Mucosa of gallbladder (tissue), 1 donor: ENCODE measurements around the gene GPR89B. TPM values are rescaled to one million over a fixed set of nuclear protein-coding genes. Genes with fewer than 3 reads are reported as not detected.
"Not testable (repeated sequence)": the region's sequence is repeated elsewhere in the genome, so short reads cannot be mapped to it uniquely, and the experiment has no call there.

ENCODE experiments used
- DNase-seq: peaks from one replicate; pipeline ENCODE4 v3.0.0-alpha.2; 2020; ENCODE audit warnings: low spot score
- total RNA-seq: library from RNA; stranded (reverse); gene quantifications from one replicate; pipeline ENCODE4 v1.2.1, GENCODE V29; 2021
- donor health status: DM: no; HTN: no; CAD: no.

The GPR89B gene
- 12.6 TPM for total RNA-seq

DNA sequence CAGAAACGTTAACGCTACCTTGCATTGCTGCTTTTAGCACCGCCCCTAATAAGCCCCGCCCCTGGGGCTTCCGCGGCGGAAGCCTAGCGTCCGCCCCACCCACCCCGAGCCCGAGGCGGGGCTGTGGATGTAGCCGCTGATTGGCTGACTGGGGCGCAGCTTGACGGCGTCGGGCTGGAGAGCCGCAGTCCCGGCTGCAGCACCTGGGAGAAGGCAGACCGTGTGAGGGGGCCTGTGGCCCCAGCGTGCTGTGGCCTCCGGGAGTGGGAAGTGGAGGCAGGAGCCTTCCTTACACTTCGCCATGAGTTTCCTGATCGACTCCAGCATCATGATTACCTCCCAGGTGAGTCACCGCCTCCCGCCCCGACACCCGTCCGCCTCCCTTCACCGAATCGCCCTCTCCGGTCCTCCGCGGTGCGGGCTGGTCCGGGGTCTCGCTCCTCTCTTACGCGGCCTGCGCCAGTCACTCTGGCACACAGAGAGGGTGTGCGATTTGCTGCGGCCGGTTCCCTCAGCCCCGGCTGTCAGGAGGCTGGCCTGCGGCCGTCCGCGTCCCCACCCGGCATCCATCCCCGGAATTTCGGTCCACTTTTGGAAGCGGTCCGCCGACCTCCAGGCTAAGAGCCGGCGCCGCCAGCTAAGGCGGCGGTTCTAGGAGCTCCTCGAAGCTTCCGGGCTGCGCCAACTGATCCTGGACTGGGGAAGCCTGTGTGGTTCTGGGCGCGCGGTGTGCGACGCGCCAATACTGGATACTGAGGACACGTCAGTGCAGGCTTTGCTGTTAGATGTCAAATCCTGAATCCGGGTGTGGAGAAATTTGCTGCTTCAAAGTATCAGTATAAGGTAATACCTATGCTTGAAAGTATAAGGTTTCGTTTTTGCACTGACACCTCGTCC lies at the start of gene GPR89B:
TSS of gene GPR89B (plus strand) at position 185 of the 897 bp plus-strand sequence. CDS start at position 302, 117 bp downstream.
- peak; percentile 93 for DNase-seq

- no peak for DNase-seq
These were observed 48.3 kb upstream of the GPR89B start for GRCh38 chr1:147879911-147880310.

DNA sequence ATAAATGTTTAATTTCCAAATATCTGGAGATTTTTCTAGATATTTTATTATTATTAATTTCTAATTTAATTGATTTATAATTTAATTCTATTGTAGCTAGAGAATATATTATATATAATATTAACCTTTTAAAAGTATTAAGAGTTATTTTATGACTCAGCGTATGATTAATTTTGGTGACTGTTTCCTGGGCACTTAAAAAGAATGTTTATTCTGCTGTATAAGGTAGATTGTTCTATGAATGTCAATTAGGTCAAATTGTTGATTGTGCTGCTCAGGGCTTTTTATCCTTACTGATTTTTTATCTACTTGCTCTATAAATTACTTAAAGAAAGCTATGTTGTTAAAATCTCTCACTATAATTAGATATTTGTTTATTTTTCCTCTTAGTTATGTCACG lies 45.7 kb upstream of the GPR89B start:
- no peak for DNase-seq

- peak; percentile 65 for DNase-seq
These were observed 37.9 kb upstream of the GPR89B start for GRCh38 chr1:147890177-147890790.

- no peak for DNase-seq
These were observed 37.1 kb upstream of the GPR89B start for GRCh38 chr1:147891088-147891487.

DNA sequence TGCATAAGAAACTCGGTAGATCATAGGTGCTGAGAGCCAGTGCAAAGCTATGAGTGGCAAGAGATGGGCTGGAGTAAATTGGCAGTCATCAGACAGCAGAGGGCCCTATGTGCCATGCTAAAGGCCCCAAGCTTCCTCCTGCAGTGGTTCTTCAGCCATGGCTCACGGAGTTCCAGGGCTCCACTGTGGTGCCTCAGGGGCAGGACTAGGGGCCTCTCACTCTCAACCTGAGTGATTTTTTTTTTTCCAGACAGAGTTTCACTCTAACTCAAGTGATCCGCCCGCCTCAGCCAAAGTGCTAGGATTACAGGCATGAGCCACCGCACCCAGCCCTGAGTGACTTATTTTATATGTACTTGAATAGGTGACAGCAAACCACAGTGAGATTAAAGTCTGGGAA lies 36.0 kb upstream of the GPR89B start:
- DNase-seq: no peak

DNA sequence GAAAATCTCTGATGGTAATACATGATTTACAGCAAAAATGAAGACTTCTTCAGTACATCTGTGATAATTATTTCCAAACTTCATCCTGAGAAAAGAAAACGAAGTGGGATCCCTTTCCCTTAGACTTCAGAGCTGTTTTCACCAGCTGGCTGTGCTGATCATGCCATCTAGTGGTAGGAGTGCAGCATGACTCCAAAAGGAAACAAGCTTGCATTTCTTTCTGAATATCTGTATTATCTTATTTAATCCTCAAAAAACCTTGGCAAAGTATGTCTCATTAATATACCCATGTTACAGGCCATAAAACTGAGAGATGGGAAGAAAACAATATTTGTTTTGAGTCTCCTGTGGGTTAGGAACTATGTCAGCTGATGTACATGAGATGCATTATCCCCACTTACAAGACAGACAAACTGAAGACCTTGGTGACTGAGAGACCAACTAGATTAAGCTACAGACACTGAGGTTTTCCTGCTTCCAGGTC lies 35.4 kb upstream of the GPR89B start:
- DNase-seq: peak; percentile 19

GRCh38 chr1:147895123-147895522 lies 33.1 kb upstream of the GPR89B start:
- DNase-seq: no peak

DNA sequence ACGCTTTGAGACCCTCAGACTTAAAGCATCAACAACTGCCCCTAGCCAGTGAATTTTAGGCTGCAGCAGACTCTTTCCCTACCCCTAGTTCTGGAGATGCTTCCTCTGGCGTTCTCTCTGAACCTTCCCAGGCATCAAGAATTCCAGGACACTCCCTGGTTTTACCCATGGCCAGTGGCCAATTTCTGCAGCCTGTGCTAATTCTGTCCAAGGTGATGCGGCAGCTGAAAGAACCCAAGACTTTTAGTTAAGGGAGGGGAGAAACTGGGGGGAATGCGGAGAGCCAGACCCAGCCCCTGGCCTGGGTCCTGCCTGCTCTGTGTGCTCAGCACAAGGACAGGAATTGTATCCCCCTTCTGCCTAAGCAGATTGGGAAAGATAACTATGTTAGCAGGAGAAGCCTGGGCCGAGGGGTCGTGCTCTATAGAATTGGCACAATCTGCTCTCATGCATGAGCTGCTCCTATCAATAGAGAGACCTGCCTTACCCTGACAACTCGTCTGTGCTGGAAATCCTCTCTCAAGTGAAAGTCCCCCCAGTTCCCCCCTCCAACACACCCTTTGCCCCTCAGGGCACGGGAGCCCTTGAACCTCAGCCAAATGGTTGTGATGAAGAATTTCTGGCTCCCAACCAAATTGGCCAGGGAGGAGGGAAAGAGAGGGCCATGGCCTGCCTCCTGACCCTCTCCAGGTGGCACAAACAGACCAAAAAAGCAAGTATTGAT lies 31.0 kb upstream of the GPR89B start:
- peak; percentile 23 for DNase-seq

DNA sequence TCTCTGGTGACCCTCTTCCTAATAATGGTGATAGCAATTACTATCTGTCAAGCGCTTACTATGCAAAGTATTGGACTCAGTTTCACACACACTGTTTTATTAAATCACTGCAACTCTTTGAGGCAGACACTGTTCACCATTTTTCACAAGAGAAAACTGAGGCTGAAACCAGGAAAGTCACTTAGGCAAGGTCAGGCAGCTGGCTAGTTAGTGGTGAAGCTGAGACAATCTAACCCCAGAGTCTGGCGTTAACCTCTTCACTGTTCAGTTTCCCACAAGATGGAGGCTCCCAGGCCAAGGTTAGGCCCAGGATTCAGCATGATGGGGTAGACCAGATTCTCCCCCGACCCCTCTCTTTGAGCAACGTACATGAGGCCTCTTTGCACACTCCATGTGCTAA lies 30.4 kb upstream of the GPR89B start:
- no peak for DNase-seq

GRCh38 chr1:147902253-147902845 lies 25.9 kb upstream of the GPR89B start, which contains the start of gene GJA8:
Gene GJA8, plus strand, starts transcription at chr1:147902795. Its CDS starts 5,161 bp downstream, at chr1:147907956.
- DNase-seq: no peak

DNA sequence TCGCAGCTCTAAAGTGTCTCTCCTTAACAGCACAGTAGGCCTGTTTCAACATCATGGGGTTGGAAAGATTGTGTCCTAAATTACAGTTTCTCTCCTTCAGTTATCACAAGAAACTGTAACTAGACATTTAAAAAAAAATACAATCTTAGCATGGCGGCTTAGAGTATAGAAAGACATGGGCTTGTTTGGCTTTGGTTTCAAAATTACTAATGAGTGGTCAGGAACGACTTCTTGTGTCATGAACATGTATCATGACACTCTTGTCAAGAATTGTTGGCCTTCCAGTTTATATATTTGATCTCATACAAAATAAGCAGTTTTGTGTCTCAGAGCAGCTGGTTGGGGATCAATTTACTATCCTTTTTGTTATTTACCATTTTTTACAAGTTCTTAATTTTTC lies 23.5 kb upstream of the GPR89B start:
- no peak for DNase-seq

GRCh38 chr1:147907786-147908509 lies 20.3 kb upstream of the GPR89B start:
- no peak for DNase-seq

DNA sequence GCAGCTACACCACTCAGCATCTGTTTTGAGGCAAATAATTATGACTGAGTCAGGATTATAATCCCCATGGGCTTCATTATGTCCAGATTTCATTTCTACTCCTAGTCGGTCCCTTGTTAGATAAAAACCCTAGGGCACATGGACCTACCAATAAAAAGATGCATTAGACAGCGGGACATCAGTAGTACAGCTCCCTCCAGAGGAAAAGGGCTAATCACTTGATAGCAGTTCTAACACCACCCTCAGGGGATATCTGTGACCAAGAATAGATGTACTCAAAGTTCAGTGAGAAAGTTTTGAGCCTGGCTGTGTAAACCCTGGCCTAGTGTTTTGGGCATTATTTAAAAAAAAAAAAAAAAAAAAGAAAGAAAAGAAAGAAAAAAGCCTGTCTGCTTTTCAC lies 15.7 kb upstream of the GPR89B start:
- DNase-seq: no peak

DNA sequence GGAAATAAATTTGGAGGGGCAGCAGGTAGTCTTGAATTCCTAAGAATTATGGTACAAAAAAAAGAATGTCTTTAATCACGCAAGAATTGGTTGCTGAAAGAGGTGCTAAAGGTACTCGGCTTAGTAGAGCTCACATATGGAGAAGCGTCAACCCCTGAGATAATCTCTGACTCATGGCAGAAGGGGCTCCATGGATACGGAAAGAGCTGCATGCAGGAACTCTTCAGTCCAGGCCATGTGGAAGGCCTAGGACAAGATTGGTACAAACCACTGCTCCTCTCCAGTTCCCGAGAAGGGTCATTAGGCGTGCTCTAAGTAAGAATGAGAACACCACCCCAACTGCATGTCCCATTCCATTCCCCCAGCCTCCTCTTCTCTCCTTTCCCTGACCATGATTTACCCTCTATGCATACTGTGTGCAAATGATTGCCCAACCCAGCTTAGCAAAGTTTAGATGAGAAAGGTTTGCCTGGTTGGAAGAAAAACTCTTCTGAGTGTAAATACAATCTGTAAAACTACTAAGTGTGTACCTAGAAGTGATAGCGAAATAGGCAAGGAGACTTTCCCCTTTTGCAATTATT lies 14.8 kb upstream of the GPR89B start:
- no peak for DNase-seq

DNA sequence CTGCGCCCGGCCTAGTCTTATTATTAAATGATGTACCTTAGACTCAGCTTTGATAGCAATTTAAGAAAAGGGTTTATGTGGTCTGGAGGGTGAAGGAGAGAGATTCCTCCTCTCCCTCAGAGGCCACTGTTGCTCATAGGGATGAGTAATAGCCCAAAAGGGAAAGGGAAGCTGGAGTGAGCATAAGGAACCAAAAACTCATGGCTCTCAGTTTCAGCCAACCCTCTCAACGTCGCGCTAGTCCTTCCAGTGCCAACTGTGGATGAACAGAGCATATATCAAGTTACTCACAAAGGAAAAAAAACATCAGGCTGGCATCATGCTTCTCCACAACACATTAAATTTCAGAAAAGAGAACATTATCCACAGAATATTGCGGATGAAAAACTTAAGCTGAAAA lies 8.3 kb upstream of the GPR89B start:
- no peak for DNase-seq

DNA sequence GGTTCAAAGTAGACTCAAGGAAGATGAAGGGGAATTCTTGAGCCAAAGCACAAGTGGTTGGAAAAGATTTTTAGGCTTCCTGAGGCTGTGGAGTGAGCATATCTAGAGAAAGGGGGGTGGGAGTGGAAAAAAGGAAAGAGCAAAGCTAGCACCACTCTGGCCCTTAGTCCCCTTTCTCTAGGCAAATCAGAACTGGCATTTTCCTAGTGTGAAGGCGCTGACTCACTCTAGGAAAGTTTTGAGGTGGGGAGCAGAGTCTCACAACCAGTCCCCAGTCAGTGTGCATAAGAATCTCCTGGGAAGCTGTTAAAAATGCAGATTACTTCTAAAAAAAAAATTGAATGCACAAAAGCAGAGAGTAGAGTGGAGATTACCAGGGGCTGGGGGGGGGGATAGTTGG lies 3.4 kb upstream of the GPR89B start:
- no peak for DNase-seq

DNA sequence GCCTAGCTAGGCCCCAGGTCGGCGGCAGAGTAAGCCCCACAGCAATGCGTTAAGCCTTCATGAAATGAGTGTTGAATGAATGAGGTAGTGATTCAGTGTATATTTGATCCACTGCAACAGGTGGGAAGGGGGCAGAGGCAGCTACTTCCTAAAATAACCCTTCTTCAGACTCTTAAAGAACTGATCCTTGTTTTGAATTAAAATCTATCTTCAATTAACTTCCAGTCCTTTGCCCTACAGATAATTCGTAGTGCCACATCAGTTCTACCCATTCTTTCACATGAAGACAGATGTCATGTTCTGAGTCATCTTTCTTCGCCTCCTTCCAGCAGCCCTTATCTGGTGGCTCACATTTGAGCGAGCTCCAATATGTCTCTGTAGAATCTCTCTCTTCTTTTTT lies 1.0 kb upstream of the GPR89B start:
- DNase-seq: not testable (repeated sequence)

DNA sequence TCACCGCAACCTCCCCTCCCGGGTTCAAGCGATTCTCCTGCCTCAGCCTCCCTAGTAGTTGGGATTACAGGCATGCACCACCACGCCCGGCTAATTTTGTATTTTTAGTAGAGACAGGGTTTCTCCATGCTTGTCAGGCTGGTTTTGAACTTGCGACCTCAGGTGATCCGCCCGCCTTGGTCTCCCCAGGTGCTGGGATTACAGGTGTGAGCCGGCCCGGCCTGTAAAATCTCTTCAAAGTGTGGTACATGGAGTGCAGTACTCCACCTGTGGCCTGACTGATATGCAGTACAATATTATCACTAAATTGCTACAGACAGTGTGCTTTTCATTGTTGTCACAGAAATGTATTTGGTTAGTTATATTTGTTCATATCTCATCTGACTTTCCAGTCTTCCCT lies 531 bp upstream of the GPR89B start:
- not testable (repeated sequence) for DNase-seq

DNA sequence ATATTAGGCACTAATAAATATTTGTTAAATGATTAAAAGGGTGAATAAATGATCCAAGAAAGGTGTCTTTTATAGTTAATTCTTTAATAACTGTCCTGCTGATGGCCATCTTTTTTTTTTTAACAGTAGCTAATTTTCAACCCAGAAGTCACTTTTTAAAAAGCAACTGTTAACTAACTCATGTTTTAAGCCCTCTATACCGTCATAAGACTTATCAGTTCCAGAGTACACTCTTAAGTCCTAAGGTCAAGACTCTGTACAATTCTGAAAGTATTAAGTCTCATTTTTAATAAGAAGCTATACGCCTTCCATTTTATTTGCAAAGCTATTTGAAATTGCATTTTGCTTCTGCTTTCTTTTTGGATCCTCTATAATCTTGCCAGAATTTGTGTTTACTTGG lies 2.9 kb downstream of the GPR89B start:
- not testable (repeated sequence) for DNase-seq

DNA sequence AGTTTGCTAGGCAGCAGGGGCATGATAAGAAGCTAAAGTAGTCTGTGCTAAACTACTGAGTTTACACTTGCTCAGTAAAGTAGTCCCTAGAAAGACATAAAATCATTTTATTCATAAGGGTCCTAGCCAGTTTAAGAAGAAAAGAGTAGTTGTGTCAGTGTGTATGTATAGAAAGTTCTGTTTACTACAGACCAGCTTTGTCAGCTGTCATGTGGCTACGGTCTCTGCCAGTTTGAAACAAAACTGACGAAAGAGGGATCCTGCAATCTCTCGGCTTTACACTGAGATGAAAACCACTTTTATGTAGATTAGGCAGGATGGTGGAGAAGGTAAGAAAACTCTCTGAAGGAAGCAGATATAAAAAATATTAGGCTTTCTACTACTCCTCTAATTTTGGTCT lies 7.1 kb downstream of the GPR89B start:
- not testable (repeated sequence) for DNase-seq
